ENCODE measurements around the gene LAMA4. TPM values are rescaled to one million over a fixed set of nuclear protein-coding genes. Genes with fewer than 3 reads are reported as not detected.

Gene LAMA4
- total RNA-seq, 1 experiment from 2014 or later: 11.9 TPM

GRCh38 chr6:112249489-112249888, 4.9 kb downstream of the LAMA4 start:
- ChIA-PET POLR2A (no interaction called here), CTCF (no interaction called here)
- Histone ChIP-seq H3K4me3 (ENCODE audit: low read depth in 2 of 2, low read length in 2 of 2) (no peak overlapping the region), H3K9me3 (ENCODE audit: control insufficient read depth, insufficient read depth, low read depth, low read length) (no peaks in the 10 kb centered on the region; the same call in 1 of the 2 replicates), H3K27me3 (ENCODE audit: control insufficient read depth, insufficient read depth, low read length) (peaks cover 3% of the 10 kb centered on the region; the same call in 1 of the 2 replicates), H3K27ac (ENCODE audit: low read length) (no peak overlapping the region), H3K4me1 (ENCODE audit: control insufficient read depth, insufficient read depth, low read length) (peaks cover 7% of the 10 kb centered on the region), H3K36me3 (ENCODE audit: control insufficient read depth, insufficient read depth, low read length) (no peaks in the 10 kb centered on the region)
- in situ Hi-C loops (cut with HindIII; ENCODE audit: low pct_unique_long_range_greater_than_20kb, low sequenced_read_pairs): no loop called here
- ATAC-seq: no peak
- no TSS peak for BruUV-seq (replicated peaks)
- intact Hi-C loops (cut with micrococcal nuclease; ENCODE audit: unreplicated experiment): no loop called here
- DNase-seq (ENCODE audit: low read depth, low spot score): no peak
- TF ChIP-seq SIN3A (IDR thresholded peaks at IDR 0.05; ENCODE audit: borderline replicate concordance, insufficient read depth, low read depth, low read length) (no peak), CTCF (IDR thresholded peaks at IDR 0.05) (no peak), REST (IDR thresholded peaks at IDR 0.05; ENCODE audit: insufficient read depth in 1 of 2, low read depth in 2 of 2, low read length in 1 of 2) (no peak), POLR2AphosphoS5 (IDR thresholded peaks at IDR 0.05; ENCODE audit: low read depth, low read length) (no peak), TCF7L2 (IDR thresholded peaks at IDR 0.05; ENCODE audit: low read depth, low read length) (no peak)

- ChIA-PET CTCF (no interaction called here), POLR2A (interaction anchor here (1.2 kb wide), 1 partner anchor 18 kb away, joined by 3 read pairs; no protein-coding TSS in a partner anchor)
- no peak for ATAC-seq
- H3K36me3 ChIP-seq (ENCODE audit: control insufficient read depth, insufficient read depth, low read length): no peaks in the 10 kb centered on the region
- H3K9me3 ChIP-seq (ENCODE audit: control insufficient read depth, insufficient read depth, low read depth, low read length): no peaks in the 10 kb centered on the region; the same call in 1 of the 2 replicates
- H3K4me3 ChIP-seq (ENCODE audit: low read depth in 2 of 2, low read length in 2 of 2): no peak overlapping the region
- in situ Hi-C loops (cut with HindIII; ENCODE audit: low pct_unique_long_range_greater_than_20kb, low sequenced_read_pairs): no loop called here
- intact Hi-C loops (cut with micrococcal nuclease; ENCODE audit: unreplicated experiment): no loop called here
- no peak for DNase-seq (ENCODE audit: low read depth, low spot score)
- BruUV-seq (replicated peaks): no TSS peak
- no peaks in the 10 kb centered on the region for H3K4me1 ChIP-seq (ENCODE audit: control insufficient read depth, insufficient read depth, low read length)
- TF ChIP-seq CTCF (IDR thresholded peaks at IDR 0.05): no peak; the same call in 1 of the 2 replicates
- TF ChIP-seq REST (IDR thresholded peaks at IDR 0.05; ENCODE audit: insufficient read depth in 1 of 2, low read depth in 2 of 2, low read length in 1 of 2): no peak
- TF ChIP-seq POLR2AphosphoS5 (IDR thresholded peaks at IDR 0.05; ENCODE audit: low read depth, low read length): no peak
- TF ChIP-seq TCF7L2 (IDR thresholded peaks at IDR 0.05; ENCODE audit: low read depth, low read length): no peak
- TF ChIP-seq SIN3A (IDR thresholded peaks at IDR 0.05; ENCODE audit: borderline replicate concordance, insufficient read depth, low read depth, low read length): no peak
- H3K27ac ChIP-seq (ENCODE audit: low read length): no peak overlapping the region
- H3K27me3 ChIP-seq (ENCODE audit: control insufficient read depth, insufficient read depth, low read length): no peaks in the 10 kb centered on the region
Measured at GRCh38 chr6:112247275-112247674, 7.1 kb downstream of the LAMA4 start.

All from Panc1 (cell line).